ENCODE measurements around the gene RC3H2.

The RC3H2 gene

DNA sequence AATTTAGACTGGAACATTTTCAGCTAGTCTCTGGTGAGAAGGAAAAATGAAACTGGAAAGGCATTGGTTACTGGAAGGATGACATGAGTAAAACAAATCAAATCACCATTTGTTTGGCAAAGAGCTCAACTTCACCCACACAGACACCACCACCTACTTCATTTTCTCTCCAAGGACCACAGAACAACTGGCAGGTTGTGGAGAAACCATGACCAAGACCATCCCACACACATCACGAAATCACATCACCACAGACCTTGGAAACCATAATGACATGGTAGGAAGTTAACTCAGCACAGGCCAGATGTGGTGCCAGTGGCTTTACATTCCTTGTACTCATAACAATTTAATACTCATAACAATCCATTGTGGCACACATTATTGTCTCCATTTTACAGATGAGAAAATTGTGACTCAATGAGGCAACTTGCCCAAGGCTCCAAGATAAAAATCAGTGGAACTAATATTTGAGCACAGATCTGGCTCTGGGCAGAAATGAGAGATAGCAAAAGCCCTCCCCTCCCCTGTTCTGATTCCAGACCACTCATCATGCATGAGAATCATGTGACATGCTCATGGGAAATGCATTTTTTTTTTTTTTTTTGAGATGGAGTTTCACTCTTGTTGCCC lies 97.8 kb downstream of the RC3H2 start:
- DNase-seq: no peak

DNA sequence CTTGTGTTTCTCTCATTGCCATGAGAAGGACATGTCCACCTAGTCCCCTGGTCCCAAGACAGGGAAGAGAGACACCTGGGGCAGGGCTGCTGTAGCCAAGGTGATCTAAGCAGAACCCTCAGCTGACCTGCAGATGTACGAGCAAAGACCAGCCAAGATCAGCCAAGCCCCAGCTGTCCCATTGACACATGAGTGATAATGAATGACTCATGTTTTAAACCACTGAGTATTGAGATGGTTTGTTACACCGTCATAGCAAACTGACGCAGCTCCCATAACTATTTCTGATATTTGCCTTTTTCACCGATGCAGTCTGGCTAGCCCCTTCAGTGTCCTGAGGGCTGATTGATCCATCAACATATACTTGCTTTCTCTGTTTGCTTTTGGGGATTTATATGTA lies 98.5 kb downstream of the RC3H2 start:
- no peak for DNase-seq

DNA sequence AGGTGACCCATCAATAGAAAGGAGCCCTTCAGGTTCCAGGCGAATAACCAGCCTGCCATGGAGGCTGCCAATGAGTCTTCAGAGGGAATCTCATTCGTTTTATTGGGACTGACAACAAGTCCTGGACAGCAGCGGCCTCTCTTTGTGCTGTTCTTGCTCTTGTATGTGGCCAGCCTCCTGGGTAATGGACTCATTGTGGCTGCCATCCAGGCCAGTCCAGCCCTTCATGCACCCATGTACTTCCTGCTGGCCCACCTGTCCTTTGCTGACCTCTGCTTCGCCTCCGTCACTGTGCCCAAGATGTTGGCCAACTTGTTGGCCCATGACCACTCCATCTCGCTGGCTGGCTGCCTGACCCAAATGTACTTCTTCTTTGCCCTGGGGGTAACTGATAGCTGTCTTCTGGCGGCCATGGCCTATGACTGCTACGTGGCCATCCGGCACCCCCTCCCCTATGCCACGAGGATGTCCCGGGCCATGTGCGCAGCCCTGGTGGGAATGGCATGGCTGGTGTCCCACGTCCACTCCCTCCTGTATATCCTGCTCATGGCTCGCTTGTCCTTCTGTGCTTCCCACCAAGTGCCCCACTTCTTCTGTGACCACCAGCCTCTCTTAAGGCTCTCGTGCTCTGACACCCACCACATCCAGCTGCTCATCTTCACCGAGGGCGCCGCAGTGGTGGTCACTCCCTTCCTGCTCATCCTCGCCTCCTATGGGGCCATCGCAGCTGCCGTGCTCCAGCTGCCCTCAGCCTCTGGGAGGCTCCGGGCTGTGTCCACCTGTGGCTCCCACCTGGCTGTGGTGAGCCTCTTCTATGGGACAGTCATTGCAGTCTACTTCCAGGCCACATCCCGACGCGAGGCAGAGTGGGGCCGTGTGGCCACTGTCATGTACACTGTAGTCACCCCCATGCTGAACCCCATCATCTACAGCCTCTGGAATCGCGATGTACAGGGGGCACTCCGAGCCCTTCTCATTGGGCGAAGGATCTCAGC lies 104.8 kb downstream of the RC3H2 start, which contains the start of gene OR1K1:
Gene OR1K1, plus strand, starts transcription at position 58 of the 995 bp plus-strand sequence. Its CDS starts 0 bp downstream, at position 58.
- no peak for DNase-seq

DNA sequence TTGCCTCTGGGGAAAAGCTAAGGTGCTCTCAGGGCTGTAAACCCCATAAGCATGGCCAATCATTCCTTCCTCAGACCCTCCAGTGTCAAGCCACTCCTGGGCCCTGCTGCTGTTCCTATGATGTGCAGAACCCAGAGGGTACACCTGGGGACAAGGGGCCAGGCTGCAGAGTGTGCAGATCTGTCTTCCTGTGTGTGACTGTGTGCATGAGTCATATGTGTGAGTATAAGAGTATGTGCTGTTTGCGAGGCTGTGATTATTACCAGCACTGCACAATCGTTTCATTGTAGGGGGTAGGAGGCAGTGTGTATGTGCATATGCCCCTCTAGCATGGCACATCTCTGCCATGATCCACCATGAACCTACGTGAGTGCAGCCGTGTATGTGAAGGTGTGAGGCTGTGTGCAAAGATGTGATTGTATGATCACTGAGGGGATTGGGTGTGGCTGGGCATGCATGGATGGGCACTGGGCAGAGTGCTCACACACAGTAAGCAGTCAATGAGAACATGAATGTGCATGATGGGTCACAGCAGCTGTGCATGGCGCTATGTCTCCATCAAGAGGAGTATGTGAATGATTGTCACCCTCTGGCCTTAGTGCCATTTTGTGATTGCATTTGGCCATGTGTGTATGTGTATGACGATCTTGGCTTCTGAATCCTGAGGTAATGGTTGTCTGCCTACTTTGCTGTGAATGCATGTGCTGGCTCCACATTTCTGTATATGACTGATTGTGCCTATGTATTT lies 107.7 kb downstream of the RC3H2 start:
- no peak for DNase-seq
